ENCODE results near the gene CELF2. TPM values are rescaled to one million over a fixed set of nuclear protein-coding genes. Genes with fewer than 3 reads are reported as not detected.
A peak's percentile ranks its signal among the peaks of the same experiment; 100 is the strongest.

CELF2 gene
- polyA plus RNA-seq, 4 donors: 9.8 to 11.3 (median 10.6) TPM

DNA sequence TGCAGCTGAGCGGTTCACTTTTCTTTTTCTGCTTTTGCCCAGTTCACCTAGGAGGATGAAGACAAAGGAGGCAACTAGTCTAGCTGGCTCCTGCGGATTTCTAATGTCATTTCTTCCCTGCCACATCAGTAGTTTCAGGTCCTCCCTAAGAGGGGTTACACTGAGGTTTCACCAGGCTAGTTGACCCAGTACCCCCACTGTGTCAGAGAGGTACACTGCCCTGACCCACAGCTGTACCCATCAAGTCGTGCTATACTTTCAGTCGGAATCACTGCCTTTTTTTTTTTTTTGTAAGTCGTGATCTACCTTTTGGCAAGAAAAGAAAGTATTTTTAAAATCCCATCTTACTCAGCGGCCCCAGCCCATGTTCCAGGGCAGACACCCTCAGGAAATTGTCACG lies 243.5 kb downstream of the CELF2 start:
- DNase-seq (ENCODE audit: low read depth in 4 of 4, low spot score in 2 of 4): no peak

DNA sequence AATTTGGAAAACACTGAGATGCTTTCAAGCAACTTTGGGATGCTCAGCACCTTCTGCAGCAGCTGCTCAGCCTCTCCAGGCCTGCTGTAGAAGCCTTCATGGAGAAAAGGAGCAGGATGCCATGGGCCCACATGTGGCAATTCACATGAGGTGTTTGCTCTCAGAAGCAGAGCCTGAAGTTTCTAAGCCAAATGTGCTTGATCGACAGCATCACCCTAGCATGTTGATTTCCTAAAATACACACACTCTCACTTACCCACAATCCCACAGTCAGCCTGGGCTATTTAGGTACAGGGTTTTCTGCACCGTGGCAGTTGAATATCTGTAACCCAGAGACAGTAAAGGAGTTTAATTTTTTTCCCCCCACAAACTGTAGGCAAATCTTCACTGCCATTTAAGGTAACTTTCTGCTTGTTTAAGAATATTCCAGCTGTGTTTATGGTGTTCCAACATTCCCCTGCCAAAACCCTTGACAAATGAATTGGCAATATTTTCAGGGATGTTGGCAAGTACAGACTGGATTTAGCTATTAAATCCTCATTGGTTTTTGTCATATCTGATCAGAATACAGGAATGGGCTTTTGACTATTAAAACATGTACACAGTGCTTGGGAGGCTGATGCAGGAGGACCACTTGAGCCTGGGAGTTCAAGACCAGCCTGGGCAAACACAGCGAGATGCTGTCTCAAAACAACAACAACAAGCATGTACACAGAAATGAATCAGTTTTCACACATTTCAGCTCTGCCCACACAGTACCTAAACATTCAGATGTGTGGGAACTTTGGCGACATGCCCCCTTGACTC lies 244.2 kb downstream of the CELF2 start:
- no peak for DNase-seq (ENCODE audit: low read depth in 4 of 4, low spot score in 2 of 4)

DNA sequence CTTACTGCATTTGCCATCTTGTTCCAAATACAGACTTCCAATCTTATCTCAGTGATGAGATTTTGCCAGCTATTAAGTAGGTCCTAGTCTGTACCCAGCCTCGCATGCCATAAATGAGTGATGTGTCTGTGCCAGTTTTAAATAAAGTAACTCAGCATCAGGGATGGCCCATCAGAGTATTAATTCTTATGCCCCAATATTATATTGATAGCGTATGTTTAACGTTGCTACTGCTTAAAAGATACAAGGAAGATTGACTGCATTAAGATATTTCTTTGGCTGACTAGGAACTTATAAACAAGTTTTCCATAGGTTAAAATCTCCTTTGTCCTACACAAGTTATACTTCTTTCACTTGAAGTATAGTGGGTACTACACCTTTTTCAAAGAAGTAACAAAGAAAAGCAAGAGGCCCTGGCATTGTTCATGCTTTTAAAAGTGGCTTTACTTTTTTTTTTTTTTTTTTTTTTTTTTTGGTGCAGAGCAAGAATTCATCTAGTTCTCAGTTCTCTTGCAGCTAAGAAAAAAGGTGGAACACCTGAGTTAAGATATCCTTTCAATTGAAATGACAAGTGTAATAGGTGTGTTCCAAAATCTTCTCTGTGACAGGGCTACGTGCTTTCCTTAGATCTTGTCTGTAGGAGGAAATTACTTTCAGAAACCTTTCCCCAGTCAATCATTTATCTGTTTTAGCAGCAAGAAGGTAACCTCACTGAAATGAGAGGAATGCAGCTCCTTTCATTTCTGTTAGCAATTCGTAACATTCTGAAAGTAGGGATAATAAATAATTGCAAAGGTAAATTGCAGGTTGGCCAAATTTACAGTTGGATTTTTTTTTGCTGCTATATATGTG lies 245.0 kb downstream of the CELF2 start:
- DNase-seq (ENCODE audit: low read depth in 4 of 4, low spot score in 2 of 4): no peak

DNA sequence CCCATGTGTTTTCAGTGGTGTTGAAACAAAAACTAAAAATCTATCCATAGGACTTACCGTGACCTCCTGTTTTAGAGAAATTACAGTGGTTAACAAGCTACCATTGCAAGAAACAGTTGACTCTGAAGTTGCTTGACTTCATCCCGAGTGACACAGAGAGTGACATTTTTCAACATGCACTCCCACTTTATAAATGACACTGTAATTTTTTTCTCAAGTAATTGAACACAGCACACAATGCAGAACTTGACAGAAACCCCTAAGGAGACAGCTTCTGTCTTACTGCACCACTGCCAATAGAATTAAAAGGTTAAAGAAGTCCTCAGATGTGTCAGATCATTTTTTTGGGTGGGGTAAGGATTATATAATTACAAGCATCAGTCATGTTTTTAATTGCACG lies 246.1 kb downstream of the CELF2 start:
- no peak for DNase-seq (ENCODE audit: low read depth in 4 of 4, low spot score in 2 of 4)

DNA sequence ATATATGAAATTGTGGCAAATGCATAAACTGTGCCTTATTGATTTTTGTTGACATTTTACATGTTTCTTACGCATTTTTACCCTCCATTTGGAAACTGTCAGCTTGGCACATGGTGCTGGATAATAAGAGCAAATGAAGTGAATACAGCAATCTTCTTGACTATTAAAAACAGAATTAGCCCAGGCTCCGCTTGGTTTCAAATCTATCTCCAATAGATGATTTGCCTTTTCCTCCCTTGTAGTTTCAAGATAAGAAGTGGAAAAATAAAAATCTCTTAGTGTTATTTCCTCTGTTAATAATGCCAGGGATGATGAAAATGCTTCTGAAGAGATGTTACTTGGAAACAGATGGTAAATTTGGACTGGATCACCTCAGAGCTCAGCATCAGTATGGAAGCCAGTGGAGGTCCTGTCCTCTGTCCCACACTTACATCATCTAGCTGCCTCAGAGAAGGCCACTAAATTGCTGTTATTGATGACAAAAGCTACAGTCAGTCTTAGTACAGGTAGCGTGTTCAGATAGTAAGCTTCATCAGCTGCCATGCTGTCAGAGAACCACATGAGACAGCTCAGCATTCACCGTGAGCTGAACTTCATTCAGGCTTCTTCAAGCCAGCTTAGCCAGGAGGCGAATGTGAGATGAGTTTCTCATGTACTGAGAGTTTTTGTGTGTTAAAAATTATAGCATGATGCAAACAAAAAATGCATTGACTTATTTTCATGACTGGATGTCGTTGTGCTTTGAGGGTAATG lies 246.8 kb downstream of the CELF2 start:
- DNase-seq (ENCODE audit: low read depth in 4 of 4, low spot score in 2 of 4): no peak

DNA sequence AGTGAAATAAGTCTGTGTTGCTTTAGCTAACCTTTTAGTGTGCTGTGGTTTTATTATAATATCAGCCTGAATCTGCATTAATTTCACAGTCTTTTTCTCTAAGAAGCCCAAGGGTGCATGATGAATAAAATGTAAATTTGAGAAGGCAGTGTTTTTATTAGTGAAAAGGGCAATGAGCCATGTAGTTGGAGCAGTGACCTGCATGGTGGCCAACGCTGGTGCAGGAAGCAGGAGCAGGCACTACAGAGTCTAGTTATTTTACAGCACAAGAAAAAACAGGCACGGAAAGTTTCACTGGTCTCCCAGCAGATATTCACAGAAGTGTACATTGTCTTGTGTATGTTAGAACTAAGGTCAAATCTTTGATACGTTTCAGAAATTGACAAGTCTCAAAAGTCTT lies 247.8 kb downstream of the CELF2 start:
- no peak for DNase-seq (ENCODE audit: low read depth in 4 of 4, low spot score in 2 of 4)

DNA sequence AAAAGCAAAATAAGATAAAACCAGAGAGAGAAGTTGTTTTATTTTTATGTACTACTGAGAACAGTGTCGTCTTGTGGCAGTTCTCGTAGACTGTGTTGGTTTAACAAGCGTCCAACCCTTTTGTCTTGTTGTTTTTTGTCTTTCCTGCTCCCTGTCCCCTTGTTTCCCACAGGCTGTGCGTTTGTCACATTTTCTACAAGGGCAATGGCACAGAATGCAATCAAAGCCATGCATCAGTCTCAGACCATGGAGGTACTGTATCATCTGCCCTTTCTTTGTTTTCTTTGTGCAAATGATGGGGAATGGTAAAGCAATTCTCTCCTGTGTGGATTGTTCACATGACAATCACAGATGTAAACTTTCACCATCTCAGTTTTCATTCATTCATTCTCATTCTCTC lies 248.8 kb downstream of the CELF2 start:
- no peak for DNase-seq (ENCODE audit: low read depth in 4 of 4, low spot score in 2 of 4)

DNA sequence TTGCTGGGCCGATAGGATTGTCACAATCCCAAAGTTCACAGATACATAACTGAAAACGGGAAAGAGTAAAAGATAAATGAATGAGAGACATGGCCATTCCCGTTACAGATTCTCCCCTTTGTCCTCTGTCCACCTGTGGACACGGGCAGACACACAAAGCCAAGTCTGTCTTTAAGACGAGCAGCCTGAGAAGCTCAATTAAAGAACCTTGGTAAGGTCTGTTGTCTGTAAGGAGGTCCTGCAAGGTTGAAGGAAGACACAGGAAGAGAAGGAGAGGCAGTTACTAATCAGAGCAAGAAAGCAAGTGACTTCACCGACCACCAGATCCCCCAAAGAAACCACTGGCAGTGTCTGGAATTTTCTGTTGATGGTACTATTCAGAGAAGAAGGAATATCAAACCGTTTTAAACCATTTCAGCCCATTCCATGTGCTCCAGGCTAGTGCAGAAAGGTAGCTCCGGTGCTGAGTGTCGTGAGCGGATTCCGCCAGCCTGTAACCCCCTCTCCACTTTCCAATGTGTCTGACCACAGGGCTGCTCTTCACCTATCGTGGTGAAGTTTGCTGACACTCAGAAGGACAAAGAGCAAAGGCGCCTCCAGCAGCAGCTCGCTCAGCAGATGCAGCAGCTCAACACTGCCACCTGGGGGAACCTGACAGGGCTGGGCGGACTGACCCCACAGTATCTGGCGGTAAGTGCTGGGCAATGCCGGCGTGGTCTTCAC lies 252.6 kb downstream of the CELF2 start:
- peak; percentile 44 to 78 (median 60) for DNase-seq (ENCODE audit: low read depth in 4 of 4, low spot score in 2 of 4)

DNA sequence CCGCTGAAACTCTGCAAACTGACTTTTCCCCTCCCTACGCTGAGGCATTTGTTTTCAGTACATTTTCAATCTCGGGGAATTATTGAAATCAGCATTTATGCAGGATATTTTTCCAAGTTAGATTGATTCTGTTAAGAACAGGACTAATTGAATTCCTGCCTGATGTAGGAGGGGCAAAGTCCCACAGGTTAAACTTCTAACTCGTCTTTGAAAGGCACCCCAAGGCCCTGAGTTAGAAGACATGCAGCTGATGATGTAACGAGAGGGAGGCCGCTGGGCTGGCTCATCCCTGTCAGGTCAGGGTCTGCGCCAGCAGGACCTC lies 253.1 kb downstream of the CELF2 start:
- no peak for DNase-seq (ENCODE audit: low read depth in 4 of 4, low spot score in 2 of 4)

DNA sequence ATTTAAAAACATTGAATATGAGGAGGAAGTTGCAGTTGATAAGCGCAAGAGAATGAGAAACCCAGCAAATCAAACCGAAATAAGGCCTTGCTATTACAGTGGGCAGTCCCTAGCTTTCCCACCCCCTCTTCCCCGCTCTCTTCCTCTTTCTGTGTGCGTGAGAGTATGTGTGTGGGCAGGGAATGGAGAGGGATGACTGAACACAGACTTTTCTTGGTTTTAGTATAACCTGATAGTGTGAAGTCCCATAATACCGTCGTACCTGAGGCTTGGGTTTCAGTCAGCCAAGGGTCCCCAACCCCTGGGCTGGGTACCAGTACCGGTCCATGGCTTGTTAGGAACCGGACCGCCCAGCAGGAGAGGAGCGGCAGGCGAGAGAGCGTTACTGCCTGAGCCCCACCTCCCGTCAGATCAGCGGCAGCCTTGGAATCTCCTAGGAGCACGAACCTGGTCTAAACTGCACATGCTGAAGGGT lies 255.3 kb downstream of the CELF2 start:
- DNase-seq (ENCODE audit: low read depth in 4 of 4, low spot score in 2 of 4): no peak

DNA sequence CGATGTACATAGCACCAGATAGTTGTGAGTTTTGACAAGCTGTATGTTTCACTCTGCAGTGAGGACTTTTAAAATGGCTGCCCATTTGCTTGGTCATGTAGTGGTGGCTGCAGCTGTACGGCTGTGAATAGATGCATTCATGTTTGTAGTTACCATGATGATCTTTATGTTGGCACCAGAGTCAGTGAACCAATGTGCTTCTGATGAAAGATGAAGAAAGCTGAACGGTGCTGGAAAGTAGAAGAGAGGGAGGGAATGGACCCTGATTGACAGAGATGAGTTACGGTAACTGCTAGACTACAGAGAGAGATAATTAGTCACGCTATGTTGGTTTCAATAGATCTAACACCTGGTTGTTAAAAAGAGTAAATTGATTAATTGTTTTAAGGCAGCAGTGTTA lies 256.8 kb downstream of the CELF2 start:
- DNase-seq (ENCODE audit: low read depth in 4 of 4, low spot score in 2 of 4): no peak

DNA sequence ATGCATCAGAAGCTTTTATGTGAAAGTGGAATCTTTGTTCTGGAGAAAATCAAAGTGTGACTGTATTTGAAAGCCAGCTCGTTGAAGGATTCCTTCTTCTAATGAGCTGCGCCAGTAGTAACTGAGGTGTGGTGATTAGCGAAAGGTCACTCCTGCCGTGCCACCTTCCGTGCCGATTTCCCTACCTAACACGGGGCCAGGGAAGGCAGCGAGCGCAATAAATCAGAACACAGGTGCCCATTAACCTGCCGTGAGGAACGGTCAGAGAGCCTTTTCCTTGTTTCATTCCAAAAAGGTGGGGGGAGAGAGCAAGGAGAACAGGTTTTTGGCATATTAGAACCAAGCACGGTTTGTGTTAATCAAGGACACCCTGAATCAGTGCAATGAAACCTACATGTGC lies 258.0 kb downstream of the CELF2 start:
- no peak for DNase-seq (ENCODE audit: low read depth in 4 of 4, low spot score in 2 of 4)

DNA sequence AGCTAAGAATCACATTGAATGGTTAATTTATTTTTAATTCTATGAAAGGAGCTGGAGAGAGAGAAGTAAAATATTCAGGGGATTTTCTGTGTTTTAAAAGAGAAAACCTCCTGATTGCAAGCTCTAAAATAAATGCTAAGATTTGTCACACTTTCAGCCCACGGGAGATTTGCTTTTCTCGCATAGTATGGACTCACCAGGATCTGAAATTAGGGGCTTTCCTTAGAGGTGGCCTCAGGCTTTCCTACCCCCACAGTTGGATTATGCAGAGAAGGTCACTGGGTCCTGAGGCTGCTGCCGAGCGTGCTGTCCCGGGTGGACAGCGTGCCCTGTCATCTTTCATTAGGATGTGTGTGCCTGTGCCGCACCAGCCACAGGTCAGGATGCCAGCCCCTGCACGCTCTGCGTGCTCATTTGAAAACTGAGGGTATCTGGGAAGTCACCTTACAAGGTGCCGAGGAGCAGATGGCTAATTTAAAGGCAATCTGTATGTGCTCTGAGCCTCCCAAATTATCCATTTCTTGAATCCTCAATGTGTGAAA lies 258.8 kb downstream of the CELF2 start:
- no peak for DNase-seq (ENCODE audit: low read depth in 4 of 4, low spot score in 2 of 4)

DNA sequence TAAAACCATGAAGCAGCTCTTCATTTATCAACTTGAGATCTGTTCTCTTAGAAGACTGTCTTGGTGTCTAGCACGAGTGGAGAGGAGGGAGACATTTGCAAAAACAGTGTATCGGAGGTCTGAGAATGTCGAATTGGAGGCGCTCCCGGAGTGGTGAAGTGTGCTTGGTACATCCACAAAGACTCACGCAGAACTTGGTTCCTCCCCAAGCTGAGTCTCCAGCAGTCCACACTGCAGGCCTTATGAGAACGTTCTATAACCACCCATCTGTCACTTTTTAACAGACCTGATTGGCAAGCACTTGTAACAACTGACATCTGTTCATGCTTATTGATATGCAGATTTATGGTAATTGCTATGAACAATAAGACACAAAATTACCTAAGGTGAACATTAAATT lies 261.6 kb downstream of the CELF2 start:
- DNase-seq (ENCODE audit: low read depth in 4 of 4, low spot score in 2 of 4): no peak

DNA sequence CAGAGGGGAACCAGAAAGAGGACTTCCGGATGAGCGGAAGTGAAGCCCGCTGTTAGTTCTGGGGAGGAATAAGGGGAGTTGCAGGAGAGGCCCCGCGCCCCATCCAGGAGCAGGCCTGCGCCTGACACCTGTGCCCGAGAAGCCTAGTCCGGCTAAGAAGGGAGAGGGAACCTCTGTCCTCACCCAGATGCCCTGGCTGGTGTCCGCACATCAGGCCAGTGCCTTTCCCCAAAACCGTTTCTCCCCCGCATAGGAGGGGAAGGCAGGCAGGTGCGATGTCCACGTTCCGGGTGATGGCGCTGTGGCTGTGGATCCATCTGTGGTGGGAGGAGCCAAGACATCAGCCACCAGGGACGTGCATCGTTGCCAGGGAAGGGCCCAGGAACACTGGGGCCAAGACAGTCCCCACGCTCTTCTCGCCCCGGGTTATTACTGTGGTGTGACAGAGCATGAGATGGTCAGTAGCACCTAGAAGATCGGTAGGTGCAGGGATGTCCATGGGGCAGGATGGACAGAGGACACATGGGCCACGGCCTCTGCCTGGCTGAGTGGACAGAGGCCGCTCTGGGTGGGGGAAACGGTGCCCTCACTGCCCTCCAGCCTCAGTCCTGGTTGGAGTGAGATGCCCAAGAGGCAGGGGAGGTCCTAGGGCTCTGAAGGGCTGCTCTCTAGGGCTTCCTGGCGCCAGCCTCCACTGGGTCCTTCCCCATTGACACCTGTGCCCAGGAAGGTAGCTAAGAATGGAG lies 262.7 kb downstream of the CELF2 start:
- DNase-seq (ENCODE audit: low read depth in 4 of 4, low spot score in 2 of 4): no peak

DNA sequence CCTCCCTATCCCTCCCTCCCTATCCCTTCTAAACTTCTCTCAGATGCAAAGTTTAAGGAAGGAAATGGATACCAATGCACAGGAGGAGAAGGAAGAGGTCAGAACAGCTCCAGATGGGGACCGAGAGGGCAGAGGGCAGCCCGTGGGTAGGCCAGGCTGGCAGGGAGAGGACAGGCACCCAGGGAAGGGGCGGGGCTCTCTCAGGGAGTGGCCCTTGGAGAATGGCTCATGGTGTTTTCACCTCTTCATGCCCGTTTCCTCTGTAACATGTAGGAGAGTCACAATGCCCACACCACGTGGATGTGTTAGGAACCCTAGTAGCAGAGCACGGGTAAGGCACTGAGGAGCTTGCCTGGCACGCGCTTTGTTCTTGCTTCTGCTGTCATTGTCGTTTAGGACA lies 264.5 kb downstream of the CELF2 start:
- DNase-seq (ENCODE audit: low read depth in 4 of 4, low spot score in 2 of 4): no peak

DNA sequence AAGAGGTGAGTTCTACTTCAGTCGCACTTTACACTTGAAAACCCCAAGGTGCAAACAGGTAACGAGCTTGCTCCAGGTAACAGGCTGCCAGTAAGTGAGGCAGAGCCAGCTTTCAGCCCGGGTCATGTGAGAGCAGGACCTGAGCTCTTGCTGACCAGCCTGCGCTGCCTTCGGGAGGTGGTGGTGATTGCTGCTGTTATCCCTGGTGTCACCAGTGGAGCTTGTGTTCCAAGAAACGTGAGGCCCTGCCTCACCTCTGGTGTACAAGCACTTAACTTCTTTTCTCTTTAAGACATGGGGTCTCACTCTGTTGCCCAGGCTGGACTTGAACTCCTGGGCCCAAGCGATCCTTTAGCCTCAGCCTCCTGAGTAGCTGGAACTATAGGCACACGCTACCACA lies 265.0 kb downstream of the CELF2 start:
- DNase-seq (ENCODE audit: low read depth in 4 of 4, low spot score in 2 of 4): no peak

DNA sequence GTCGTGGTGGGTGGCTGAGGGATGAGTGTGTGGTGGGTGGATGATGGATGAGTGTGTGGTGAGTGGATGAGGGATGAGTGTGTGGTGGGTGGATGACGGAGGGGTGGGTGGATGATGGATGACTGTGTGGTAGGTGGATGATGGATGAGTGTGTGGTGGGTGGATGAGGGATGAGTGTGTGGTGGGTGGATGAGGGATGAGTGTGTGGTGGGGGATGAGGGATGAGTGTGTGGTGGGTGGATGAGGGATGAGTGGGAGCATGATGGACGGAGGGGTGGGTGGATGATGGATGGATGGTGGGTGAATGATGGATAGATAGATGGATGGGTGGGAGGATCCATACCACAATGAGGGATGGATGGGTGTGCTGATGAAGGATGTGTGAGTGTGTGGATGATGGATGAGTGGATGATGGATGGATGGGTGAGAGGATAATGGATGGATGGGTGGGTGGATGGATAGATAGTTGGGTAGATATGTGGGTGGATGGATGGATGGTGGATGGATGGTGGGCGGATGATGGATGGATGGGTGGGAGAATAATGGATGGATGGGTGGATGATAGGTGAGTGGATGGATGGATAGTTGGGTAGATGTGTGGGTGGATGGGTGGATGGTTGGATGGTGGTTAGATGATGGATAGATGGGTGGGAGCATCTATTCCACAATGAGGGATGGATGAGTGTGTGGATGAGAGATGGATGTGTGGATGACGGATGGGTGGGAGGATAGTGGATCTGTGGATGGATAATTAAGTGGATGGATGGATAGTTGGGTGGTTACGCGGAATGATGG lies 266.8 kb downstream of the CELF2 start:
- no peak for DNase-seq (ENCODE audit: low read depth in 4 of 4, low spot score in 2 of 4)

DNA sequence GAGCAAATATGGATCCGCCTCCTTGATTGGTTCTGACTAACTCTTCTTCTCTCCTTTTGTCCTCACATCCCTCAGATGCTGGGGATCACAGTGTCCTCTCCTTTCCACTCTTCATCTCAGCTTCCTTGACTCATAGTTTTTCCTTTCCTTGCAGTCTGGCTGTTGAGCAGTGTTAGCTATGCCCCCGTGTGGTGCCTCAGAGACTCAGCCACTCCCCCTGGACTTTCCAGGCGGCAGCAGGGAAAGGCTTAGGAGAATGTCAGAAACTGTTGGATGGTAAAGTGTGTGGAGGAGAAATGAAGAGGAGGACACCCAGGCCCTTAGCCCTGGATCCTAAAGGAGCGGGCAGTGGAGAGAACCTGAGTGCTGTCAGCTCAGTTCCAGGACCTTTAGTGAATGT lies 267.5 kb downstream of the CELF2 start:
- DNase-seq (ENCODE audit: low read depth in 4 of 4, low spot score in 2 of 4): no peak
